DMS79 treated with DMSO at 0.1 percent for 48 hours (cell line): Measurements from ENCODE around the gene TMEM109.
"Not testable (repeated sequence)": the region's sequence is repeated elsewhere in the genome, so short reads cannot be mapped to it uniquely, and the experiment has no call there.

Experiments used
- DNase-seq: peaks from one replicate; lab custom pipeline; 2025; lab: John Stamatoyannopoulos, UW

The TMEM109 gene

DNA sequence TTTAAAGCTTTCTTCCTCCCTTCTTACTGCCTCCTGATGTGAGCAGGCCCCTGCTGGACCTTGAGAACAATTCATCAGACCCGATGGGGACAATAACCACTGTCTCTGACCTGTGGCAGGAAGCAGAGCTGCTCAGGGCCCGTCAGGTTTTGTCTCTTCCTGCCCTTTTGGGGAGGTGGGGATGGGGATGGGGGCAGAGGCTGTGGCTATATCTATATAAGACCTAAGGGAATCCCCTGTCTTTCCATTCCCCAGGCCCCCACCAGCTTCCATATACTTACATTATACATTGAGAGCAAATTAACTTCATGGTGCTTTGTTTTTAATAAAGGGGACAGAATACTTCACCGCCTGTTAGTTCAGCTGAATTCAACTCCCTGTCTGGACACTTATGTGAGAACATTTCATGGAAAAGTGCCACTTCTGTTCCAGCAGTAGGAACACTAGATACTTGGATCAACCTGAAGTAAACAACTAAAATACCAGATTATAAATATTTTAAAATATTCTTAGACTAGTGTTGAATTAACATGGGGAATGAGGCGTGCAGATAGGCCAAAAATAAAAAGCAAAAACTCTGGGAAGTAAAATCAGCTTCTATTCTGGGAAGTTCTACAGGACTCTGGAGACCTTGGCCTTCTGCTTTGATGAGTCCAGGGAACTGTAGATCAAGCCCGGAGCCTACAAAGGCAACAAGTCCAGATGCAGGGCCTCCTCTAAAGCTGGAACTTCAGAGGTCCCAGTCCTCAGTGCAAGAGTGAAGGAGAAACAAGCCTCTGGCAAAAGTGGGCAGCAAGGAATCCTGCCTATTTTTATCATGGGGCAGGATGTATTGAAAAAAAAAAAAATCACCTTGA lies 35.5 kb upstream of the TMEM109 start:
- no peak for DNase-seq

GRCh38 chr11:60879104-60879503 lies 34.9 kb upstream of the TMEM109 start:
- no peak for DNase-seq

DNA sequence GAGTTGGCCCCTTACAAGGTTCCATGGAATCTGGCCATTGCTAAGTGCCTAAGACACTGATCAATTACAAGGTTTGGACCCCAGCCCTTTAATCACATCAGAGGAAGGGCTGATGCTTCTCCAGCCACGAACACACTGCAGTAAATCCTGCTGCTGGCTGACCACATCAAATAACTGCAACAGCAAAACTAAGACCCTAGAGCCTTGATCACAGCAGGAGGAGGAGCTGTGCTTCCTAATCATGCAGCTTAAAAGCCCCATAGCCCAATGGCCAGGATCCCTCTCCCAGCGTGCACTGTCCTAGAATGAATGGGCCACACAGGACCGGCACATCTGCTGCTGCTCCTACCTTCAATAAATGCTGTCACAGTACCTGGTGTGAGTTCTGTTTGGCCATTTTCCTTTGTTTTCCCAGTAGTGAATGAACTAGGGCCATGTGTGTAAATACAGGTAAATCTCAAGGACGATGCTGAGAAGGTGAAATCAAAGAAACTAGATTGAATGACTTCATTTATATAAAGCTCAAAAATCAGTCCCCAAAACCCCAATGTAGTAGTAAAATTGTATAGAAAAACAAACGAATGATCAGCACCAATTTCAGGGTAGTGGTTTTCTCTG lies 33.9 kb upstream of the TMEM109 start:
- DNase-seq, result no peak

- DNase-seq, result peak; percentile 72
Observed at GRCh38 chr11:60880643-60881282, 33.2 kb upstream of the TMEM109 start.

- DNase-seq, result peak; percentile 66
Observed at GRCh38 chr11:60887556-60887955, 26.4 kb upstream of the TMEM109 start.

- DNase-seq, result no peak
Observed at GRCh38 chr11:60889869-60890311, 24.1 kb upstream of the TMEM109 start.

DNA sequence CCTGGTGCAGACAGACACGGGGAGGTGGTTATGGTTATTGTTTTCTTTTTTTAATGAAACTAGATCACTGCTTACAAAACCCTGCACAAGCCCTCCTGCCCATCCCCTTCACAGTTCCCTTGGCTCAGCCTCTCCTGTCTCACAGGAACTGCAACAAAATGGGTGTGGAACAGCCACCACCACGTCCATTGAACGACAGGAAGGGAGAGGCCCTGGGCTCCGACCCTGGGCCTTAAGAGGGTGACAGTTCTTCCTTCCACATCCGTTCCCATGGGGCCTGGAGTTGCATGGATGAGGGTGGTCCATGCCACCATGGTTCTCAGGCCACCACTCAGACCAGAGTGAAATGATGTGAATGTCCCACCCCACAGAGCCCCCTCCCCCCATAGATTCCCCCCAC lies 23.3 kb upstream of the TMEM109 start:
- DNase-seq, result no peak

GRCh38 chr11:60891103-60891741 lies 22.7 kb upstream of the TMEM109 start:
- peak; percentile 18 for DNase-seq

GRCh38 chr11:60895687-60896086 lies 18.3 kb upstream of the TMEM109 start:
- DNase-seq, result no peak

- DNase-seq, result no peak
Observed at GRCh38 chr11:60897496-60897895, 16.5 kb upstream of the TMEM109 start.

DNA sequence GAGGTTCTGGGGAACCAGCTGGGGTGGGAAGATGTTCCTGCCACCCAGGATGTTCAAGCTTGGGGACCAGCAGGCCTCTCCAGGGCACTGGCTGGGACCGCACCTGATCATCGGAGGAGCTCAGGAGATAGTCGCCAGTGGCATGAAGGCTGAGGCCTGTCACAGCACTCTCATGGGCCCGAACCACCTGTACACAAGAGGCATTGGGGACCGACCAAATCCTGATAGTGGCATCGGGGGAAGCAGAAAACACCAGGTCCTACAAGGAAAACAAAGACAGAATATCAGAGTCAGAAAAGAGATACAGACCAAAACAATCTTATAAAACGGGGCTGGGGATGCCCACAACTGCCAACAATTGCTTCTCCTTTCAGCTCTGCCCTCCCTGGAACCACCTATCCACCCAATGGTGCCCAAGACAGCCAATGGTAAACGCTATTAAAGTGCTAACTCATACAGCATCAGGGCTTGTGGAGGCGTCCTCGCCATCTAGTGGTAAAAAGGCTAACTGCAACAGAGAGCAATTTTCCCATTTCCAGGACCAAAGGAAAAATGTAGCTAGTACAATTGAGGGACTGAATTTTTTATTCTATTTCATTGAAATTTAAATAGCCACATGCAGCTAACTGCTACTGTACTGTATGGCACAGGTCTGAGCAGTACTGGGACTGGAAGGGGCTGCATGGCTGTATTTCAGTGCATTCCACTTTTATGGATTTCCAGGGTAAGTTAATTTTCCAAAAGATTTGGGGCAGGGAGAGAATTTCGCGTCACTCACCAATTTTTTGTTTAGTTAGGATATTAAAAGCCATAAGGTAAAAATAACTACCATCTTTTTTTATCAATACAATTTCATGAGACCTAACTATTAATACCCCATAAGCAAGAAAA lies 14.7 kb upstream of the TMEM109 start:
- peak; percentile 9 for DNase-seq

GRCh38 chr11:60899977-60900376 lies 14.0 kb upstream of the TMEM109 start:
- no peak for DNase-seq

- DNase-seq, result no peak
Observed at GRCh38 chr11:60900673-60901404, 13.1 kb upstream of the TMEM109 start.

- no peak for DNase-seq
Observed at GRCh38 chr11:60902625-60903024, 11.3 kb upstream of the TMEM109 start.

- peak; percentile 16 for DNase-seq
Observed at GRCh38 chr11:60905047-60905446, 8.9 kb upstream of the TMEM109 start.

GRCh38 chr11:60905551-60906113 lies 8.3 kb upstream of the TMEM109 start:
- DNase-seq, result peak; percentile 30

GRCh38 chr11:60906132-60906972 lies 7.6 kb upstream of the TMEM109 start, which contains the start of gene PRPF19:
PRPF19 (minus strand) TSS chr11:60906585; CDS start chr11:60906382, 203 bp downstream.
- peak; percentile 95 for DNase-seq

GRCh38 chr11:60908803-60909202 lies 5.2 kb upstream of the TMEM109 start:
- no peak for DNase-seq

- not testable (repeated sequence) for DNase-seq
Observed at GRCh38 chr11:60909680-60910280, 4.2 kb upstream of the TMEM109 start.
